GM18502 (cell line): Measurements from ENCODE around the gene NAPEPLD.
"Not testable (repeated sequence)": the region's sequence is repeated elsewhere in the genome, so short reads cannot be mapped to it uniquely, and the experiment has no call there.

Source experiments
- ATAC-seq: cut with Tn5 transposase; IDR thresholded peaks from one replicate; pipeline ENCODE4 v1.9.1; 2021; ENCODE audit warnings: mild to moderate bottlenecking; ENCODE audit not compliant: unreplicated experiment, poor library complexity

The NAPEPLD gene

DNA sequence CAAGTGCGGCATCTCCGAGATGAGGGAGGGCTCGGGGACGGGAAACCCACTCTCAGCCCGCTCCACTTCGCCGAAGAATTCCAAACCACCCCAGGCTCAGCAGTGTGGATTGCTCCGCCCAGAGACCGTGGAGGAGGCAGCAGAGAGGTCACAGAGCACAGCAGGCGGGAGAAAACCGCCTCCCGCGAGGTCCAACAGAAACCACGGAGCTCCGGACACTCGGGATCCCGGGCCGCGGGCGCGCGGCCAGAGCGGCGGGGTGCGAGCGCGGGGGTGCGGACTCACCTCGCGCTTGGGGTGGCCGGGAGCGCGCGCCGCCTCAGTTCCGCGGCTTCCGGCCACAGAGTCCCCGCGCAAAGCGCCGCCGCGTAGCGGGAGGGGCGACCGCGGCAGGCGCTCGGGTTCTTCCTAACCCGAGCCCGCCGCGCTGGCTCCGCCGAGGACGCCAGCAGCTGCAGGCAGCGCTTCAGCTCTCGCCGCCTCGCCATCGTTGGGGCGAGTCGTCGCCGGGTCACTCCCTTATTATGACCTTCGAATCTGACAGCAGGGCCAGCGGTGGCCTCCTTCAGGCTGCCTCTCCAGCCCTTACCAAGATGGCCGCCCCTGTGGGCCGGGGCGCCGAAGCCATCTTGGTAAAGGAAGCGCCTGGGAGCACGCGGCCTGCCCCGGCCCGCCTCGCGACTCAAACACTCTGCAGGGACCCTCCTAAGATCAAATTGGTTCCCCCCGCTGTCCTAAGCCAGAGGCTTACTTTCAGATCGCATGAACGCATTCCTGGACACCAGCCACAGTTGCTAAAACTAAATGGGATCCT, at the start of gene NAPEPLD:
Gene NAPEPLD, minus strand, starts transcription at position 106 of the 814 bp plus-strand sequence. CDS start 20,323 bp downstream, outside the sequence.
- ATAC-seq: peak; percentile 87

DNA sequence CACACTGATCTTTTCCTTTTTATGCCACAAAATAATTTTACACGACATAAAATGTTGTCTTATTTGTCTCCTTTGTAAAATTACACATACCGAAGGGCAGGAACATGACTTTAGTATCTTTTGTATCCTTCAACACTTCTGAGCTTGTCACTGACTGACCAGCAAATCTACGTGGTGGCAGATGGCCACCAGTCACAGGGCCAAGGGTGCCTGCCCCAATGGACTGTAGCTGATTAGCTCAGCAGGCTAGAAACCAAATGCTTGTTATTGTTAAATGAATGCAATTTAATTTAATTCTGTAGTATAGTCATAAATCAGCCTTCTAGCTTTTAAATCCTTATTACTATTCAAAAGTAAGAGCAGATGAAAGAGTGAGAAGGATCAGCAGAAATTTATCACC, 49.2 kb upstream of the NAPEPLD start:
- ATAC-seq: not testable (repeated sequence)

DNA sequence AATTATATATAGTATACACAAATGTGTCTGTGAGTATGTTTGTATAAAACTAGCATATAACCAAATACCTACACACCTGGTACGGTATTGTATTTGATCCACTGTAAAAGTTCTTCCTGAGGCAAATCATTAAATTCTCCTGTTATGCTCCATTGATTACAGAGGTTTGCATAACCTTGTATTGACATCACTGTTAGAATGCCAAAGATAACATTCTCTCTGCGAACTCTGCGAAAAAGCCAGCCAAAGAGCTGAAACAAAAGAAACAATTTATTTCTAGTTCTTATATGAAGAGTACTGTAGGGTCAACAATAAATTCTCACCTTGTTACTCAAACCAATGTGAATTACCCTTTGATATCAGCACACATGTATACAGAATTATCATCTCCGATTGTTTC, 46.5 kb upstream of the NAPEPLD start:
- not testable (repeated sequence) for ATAC-seq

DNA sequence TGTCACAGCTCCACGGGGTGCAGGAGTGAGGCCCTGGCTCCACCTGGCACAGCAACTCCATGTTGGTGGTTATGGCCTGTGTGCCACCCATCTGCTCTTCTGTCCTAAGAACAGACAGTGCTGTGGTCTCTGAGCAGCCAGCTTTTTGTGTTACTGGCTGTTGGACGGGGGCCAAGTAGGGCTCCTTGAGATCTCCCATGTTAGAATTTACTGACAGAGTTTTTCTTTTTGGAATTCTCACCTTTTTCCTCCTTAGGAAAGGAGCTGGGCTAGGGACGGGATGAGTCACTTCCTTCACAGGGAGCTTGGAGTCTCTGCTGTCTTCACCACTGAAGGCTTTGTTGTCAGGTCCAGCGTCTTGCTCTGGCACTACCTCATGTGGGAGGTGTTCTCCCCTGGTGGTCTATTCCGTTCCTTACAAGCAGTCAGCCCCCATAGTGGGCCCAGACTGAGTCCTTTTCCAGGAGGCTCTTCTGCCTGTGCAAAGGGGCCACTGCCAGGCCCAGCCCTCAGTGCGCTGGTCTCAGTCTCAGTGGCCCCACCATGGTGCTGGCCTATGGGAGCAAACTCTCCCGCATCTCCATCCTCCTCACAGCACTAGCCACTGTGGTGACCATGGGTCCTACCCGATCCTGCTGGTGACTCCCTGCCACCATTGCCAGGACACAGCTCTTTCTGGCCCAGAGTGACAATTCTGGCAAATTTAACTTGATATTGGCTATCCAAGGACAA, 23.7 kb upstream of the NAPEPLD start:
- not testable (repeated sequence) for ATAC-seq

DNA sequence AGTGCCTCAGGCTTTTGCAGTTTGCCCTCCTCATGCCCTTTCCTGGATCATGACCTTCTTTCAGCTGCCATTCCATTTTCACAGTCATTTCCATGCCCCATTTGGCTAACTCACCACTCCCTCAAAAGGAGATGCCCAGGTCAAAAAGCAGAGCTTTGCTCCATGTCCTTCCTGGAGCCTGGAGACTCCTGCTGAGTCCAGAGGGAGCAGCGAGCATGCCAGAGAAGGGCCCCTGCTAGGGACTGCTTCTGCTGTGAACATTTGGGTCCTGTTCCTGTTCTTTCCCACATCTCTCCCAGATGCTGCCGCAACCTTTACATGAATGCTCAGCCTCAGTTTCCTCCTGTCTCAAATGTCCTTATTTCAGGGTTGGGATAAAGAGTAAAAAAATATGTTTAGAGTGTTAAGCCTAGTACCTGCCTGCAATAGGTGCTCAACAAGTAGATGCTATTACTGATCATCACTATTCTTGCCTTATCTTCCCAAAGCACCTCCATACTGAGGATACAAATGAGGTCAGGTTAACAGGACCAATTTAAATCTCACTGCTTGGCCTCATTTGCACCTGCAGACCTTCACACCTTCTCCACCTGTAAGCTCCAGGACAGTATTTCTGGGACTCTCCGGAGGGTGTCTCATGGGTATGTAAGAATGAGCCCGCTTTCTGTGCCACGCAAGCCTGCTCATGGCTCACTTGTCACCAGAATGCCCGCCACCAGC, 23.0 kb upstream of the NAPEPLD start:
- ATAC-seq: not testable (repeated sequence)

DNA sequence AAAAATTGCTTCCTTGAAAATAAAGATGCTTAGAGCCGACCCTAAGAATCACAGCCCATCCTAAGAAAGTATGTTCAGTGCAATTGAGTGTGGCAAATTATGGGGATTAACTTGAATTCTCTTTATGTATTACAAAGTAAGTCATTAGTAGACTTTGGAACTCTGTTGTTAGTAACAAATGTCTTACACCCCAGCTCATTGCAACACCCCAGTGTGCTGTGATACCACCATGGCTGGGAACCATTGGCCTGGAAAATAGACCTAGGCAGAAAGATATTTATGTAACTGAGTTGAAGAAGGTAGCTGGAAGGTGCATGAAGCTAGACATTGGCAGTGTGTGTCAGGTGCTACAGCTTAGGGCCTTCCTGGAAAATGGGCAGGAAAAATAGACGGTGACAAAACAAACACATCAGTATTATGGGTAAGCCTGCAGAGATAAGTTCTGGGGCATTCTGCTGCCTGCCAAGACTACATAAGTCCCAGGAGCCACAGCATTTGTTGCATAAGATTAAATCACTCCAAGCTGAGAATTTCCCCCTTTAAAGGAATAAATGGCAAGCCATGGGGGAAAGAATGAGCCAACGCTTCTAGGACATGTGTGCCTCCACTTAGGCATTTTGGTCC, 18.1 kb upstream of the NAPEPLD start:
- ATAC-seq: not testable (repeated sequence)

DNA sequence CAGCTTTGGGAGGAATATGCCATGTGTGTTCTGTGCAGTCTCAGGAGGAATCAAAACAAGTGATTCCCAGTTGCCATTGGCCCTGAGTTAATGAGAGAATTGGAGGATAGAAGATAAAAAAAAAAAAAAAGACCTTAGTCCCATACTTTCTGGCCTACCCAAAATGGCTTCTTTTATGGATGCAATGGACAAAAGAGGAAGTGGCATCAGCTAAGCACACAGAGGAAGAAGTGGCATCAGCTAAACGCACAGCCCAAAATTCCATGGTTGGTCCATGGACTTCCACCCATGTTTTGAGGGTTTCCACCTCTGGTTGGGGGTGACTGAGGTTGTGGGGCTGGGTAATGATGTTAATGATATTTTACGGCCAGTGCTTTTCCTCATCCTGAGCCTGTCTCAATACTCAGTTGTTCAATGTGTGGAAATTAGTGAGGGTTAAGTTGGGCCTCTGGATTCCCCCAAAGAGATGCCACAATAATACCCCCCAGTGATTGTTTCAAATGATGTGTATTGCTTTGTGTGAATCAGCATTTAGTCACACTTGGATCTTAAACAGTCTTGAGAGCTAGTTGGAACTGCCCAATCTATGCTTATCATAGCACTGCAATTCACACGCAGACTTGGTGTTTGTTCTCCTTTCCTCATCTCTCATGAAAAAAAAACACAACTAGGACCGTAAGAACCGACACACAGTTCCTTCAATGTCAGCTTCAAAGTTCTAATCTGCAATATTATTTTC, 14.4 kb upstream of the NAPEPLD start:
- ATAC-seq: not testable (repeated sequence)

DNA sequence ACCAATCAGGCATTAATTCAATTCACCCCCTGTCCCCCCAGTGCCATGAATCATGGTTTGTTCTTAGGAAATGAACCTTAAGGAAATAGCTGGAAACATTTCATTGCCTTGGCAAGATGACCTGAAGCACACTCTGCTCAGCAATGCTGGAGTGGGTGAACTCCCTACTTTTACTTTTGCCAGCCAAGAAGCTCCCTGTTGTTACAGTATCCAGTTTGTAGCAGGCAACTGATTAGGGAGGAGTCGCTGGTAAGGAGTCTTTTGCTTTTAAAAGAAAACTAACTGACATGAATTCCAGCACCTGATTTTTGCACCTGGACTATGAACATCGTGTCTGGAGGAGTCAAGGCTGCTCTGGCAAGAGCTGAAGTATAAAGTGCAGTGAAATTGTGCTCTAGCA, 13.7 kb upstream of the NAPEPLD start:
- ATAC-seq: not testable (repeated sequence)

DNA sequence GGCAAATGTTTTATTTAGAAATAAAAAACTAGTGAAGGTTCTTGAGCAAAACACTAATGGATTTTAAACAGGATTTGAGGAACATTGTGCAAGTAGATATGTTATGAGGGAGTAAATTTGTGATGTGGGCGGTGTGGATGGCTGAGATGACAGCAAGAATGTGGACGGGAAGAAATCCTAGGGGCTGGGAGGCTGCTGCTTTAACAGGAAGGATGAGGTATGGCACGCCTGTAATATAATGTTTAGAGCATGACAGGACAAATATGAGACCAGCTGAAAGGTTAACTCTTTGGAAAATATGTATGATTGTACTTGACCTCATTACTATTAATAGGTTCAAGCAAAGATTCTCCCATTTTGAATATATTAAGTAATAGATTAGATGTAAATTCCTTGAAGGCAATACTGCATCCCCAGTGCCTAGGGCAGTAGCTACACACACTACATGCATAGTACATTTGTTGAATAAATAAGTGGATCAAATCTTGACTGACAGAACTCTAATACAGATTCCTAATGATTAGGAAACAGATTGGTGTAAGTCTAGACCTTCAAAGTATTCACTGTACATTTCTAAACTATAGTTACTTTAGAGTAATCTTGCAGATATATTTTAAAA, 13.2 kb upstream of the NAPEPLD start:
- not testable (repeated sequence) for ATAC-seq

DNA sequence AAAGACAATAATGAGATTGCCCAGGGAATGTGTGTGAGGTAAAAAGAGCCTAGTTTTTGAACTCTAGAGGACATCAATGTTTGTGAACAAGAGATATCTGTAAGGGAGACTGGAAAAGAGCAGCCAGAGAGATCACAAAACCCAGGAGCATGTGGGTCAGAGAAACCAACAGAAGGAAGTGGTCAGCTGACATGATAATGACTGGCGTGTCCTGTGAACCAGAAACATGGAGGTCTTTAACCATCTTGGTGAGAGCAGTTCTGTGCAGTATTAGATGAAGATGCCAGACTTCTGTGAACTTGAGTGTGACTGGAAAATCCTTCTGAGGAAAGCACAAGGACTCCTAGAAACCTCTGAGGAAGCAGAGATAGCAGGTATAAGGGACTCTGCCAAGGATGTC, 10.2 kb upstream of the NAPEPLD start:
- ATAC-seq: not testable (repeated sequence)

DNA sequence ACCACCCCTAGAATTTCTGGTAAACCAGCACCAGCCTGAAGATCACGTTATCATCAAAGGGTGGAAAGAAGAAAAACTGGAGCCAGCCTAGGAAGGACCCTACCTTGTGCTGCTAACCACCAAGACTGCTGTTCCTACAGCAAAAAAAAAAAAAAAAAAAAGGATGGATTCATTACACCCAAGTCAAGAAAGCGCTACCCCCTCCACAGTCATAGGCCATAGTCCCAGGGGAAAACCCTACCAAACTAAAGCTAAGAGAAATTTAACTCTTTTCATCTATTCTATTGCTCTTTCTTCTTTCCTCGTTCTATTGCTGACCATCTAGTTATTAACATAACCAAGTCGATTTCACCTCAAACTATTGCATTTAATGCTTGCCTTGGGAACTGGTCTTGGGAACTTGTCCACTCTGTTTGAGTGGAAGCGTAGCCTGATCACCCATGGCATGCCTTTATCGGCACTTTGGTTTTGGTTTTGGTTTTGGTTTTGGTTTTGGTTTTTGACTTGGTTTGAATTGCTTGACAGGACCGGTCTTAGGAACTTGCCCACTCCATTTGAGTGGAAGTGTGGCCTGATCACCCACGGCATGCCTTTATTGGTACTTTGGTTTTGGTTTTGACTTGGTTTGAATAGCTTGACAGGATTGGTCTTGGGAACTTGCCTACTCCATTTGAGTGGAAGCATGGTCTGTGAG, 6.6 kb upstream of the NAPEPLD start:
- ATAC-seq: peak; percentile 56

DNA sequence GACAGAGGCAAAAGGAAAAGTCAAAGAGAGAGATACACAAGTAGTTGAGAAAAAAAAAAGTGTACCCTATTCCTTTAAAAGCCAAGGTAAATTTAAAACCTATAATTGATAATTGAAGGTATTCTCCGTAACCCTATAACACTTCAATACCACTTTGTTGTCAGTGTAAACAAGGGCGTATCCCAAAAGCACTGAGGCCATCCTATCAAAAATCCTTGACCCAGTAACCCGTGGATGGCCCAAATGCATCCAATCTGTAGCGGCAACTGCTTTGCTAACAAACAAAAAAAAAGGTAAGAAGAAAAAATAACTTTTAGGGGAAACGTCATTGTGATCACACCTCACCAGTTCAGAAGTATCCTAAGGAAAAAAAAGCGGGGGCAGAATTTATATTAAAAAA, 5.1 kb upstream of the NAPEPLD start:
- ATAC-seq: no peak

DNA sequence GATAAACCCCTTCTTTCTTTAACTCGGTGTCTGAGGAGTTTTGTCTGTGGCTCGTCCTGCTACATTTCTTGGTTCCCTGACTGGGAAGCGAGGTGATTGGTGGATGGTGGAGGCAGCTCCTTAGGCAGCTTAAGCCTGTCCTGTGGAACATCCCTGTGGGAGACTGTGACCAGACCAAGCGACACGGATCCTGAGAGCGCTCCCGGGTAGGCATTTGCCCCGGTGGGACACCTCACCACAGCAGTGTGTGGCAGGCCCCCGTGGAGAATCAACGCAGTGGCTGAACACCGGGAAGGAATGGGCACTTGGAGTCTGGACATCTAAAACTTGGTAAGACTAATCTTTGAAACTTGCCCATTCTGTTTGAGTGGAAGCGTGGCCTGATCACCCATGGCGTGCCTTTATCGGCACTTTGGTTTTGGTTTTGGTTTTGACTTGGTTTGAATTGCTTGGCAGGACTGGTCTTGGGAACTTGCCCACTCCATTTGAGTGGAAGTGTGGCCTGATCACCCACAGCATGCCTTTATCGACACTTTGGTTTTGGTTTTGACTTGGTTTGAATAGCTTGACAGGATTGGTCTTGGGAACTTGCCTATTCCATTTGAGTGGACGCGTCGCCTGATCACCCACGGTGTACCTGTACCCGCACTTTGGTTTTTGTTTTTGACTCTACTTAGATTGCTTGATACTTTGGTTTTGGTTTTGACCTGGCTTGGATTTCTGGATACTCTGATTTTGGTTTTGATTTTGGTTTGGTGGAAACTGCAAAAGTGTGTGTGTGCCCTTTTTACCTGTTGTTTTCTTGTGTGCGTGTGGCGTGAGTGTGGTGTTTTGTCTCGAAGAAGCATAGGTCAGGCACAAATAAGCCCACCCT, 4.1 kb upstream of the NAPEPLD start:
- not testable (repeated sequence) for ATAC-seq

DNA sequence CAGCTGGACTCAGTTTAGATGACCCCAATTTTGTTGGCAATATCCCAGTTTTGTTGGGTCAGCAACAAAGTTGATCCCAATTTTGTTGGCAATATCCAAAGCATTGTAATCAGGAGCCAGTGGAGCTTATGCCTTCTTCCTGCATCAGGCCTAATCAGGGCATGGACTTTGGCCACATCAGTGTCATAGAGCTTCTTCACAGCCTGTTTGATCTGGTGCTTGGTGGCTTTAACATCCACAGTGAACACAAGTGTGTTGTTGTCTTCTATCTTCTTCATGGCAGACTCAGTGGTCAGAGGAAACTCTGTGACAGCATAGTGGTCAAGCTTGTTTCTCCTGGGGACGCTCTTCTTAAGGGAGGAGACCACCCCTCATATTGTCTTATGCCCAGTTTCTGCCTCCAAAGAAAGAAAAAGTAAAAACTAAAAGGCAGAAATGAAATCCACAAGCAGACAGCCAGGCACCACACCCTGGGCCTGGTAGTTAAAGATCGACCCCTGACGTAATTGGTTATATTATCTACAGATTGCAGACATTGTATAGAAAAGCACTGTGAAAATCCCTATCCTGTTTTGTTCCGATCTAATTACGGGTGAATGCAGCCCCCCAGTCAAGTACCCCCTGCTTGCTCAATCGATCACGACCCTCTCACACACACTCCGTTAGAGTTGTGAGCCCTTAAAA, 3.2 kb upstream of the NAPEPLD start:
- ATAC-seq: not testable (repeated sequence)

DNA sequence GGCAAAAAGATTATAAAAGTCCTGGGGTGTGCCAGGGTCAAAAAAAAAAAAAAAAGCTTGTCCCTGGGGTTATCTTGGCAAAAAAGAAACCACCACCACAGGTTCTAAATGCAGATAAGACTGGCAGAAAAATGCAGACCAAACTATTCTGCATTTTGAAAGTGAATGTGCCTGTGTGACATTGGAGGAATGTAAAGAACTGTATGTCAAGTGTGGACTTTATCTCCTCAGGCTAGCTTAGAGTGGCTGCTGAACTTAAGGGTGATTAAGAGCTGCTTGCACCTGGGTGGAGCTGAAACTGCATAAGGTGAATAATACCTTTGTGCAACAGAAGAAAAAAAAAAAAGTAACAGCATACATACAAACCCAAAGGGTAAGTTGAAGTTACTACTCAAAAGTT, 1.3 kb upstream of the NAPEPLD start:
- no peak for ATAC-seq

DNA sequence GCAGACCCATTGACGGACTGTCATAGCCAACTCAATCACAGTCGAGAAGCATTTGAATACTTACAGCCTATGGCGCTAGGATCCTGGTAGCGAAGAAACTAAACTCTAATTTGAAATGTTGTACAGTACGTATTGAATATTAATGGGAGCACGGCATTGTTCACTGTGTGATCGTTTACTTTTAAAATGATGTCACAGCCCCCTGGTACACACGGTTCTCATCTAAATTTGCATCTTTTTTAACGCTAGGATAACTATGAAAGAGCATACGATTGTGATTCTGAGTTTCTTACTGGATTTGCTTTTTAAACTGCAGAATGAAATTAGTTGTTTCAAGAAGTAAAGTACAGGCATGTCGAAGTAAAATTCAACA, 895 bp upstream of the NAPEPLD start:
- ATAC-seq: peak; percentile 5
